ENCODE measurements around the gene PTPRT.

The PTPRT gene

GRCh38 chr20:42181064-42181463, 1008.6 kb downstream of the PTPRT start:
- TF ChIP-seq CTCF (IDR thresholded peaks at IDR 0.05): no peak

GRCh38 chr20:42179768-42180167, 1009.9 kb downstream of the PTPRT start:
- Histone ChIP-seq H3K4me1 (ENCODE audit: control insufficient read depth in 1 of 2, insufficient read depth in 1 of 2, low read depth in 1 of 2, low read length in 1 of 2) (no peaks in the 10 kb centered on the region), H3K27me3 (no peaks in the 10 kb centered on the region), H3K9me3 (no peaks in the 10 kb centered on the region), H3K4me3 (ENCODE audit: low read depth in 1 of 2, low read length in 1 of 2) (no peak overlapping the region), H3K36me3 (no peaks in the 10 kb centered on the region), H3K27ac (no peak overlapping the region)
- TF ChIP-seq CTCF (IDR thresholded peaks at IDR 0.05): no peak

More at GRCh38 chr20:42181064-42181463, 1008.6 kb downstream of the PTPRT start:
- Histone ChIP-seq H3K36me3 (no peaks in the 10 kb centered on the region), H3K9me3 (no peaks in the 10 kb centered on the region), H3K4me1 (ENCODE audit: control insufficient read depth in 1 of 2, insufficient read depth in 1 of 2, low read depth in 1 of 2, low read length in 1 of 2) (no peaks in the 10 kb centered on the region), H3K27me3 (no peaks in the 10 kb centered on the region), H3K4me3 (ENCODE audit: low read depth in 1 of 2, low read length in 1 of 2) (no peak overlapping the region), H3K27ac (no peak overlapping the region)

GRCh38 chr20:42173440-42173839, 1016.3 kb downstream of the PTPRT start:
- Histone ChIP-seq H3K4me3 (ENCODE audit: low read depth in 1 of 2, low read length in 1 of 2) (no peak overlapping the region), H3K9me3 (no peaks in the 10 kb centered on the region), H3K27me3 (no peaks in the 10 kb centered on the region), H3K27ac (no peak overlapping the region), H3K36me3 (no peaks in the 10 kb centered on the region), H3K4me1 (ENCODE audit: control insufficient read depth in 1 of 2, insufficient read depth in 1 of 2, low read depth in 1 of 2, low read length in 1 of 2) (no peaks in the 10 kb centered on the region)
- no peak for TF ChIP-seq CTCF (IDR thresholded peaks at IDR 0.05)

- no peaks in the 10 kb centered on the region for H3K4me1 ChIP-seq (ENCODE audit: control insufficient read depth in 1 of 2, insufficient read depth in 1 of 2, low read depth in 1 of 2, low read length in 1 of 2)
- H3K27me3 ChIP-seq: no peaks in the 10 kb centered on the region
- TF ChIP-seq CTCF (IDR thresholded peaks at IDR 0.05): no peak
- no peak overlapping the region for H3K4me3 ChIP-seq (ENCODE audit: low read depth in 1 of 2, low read length in 1 of 2)
- H3K36me3 ChIP-seq: no peaks in the 10 kb centered on the region
- H3K9me3 ChIP-seq: no peaks in the 10 kb centered on the region
- H3K27ac ChIP-seq: no peak overlapping the region
Observed at GRCh38 chr20:42164121-42164890, 1025.4 kb downstream of the PTPRT start.

GRCh38 chr20:42161228-42161829, 1028.4 kb downstream of the PTPRT start:
- no peak overlapping the region for H3K4me3 ChIP-seq (ENCODE audit: low read depth in 1 of 2, low read length in 1 of 2)
- no peak overlapping the region for H3K27ac ChIP-seq
- no peaks in the 10 kb centered on the region for H3K4me1 ChIP-seq (ENCODE audit: control insufficient read depth in 1 of 2, insufficient read depth in 1 of 2, low read depth in 1 of 2, low read length in 1 of 2)
- TF ChIP-seq CTCF (IDR thresholded peaks at IDR 0.05): no peak
- no peaks in the 10 kb centered on the region for H3K9me3 ChIP-seq
- H3K27me3 ChIP-seq: no peaks in the 10 kb centered on the region
- no peaks in the 10 kb centered on the region for H3K36me3 ChIP-seq

Measured in neutrophil (primary cell).